ENCODE measurements around the gene RPTOR.
"Not testable (repeated sequence)": the region's sequence is repeated elsewhere in the genome, so short reads cannot be mapped to it uniquely, and the experiment has no call there.

The RPTOR gene

GRCh38 chr17:80807882-80808281 lies 263.2 kb downstream of the RPTOR start:
- no peak for DNase-seq

- DNase-seq, result peak; percentile 38
Observed at GRCh38 chr17:80811181-80812105, 266.8 kb downstream of the RPTOR start.

- no peak for DNase-seq
Observed at GRCh38 chr17:80812362-80813088, 267.9 kb downstream of the RPTOR start.

- no peak for DNase-seq
Observed at GRCh38 chr17:80813318-80813717, 268.7 kb downstream of the RPTOR start.

- DNase-seq, result no peak
Observed at GRCh38 chr17:80814491-80814890, 269.9 kb downstream of the RPTOR start.

- DNase-seq, result no peak
Observed at GRCh38 chr17:80815151-80815681, 270.6 kb downstream of the RPTOR start.

GRCh38 chr17:80815718-80816117 lies 271.1 kb downstream of the RPTOR start:
- DNase-seq, result not testable (repeated sequence)

GRCh38 chr17:80816241-80817103 lies 271.8 kb downstream of the RPTOR start:
- no peak for DNase-seq

- no peak for DNase-seq
Observed at GRCh38 chr17:80817321-80817845, 272.7 kb downstream of the RPTOR start.

GRCh38 chr17:80817861-80818260 lies 273.2 kb downstream of the RPTOR start:
- no peak for DNase-seq

- no peak for DNase-seq
Observed at GRCh38 chr17:80818871-80819270, 274.2 kb downstream of the RPTOR start.

GRCh38 chr17:80819422-80820164 lies 275.0 kb downstream of the RPTOR start:
- DNase-seq, result no peak

GRCh38 chr17:80820331-80820730 lies 275.7 kb downstream of the RPTOR start:
- no peak for DNase-seq

- no peak for DNase-seq
Observed at GRCh38 chr17:80821546-80821945, 276.9 kb downstream of the RPTOR start.

GRCh38 chr17:80822021-80822699 lies 277.5 kb downstream of the RPTOR start:
- no peak for DNase-seq

- no peak for DNase-seq
Observed at GRCh38 chr17:80822700-80823410, 278.2 kb downstream of the RPTOR start.

- no peak for DNase-seq
Observed at GRCh38 chr17:80824549-80825470, 280.2 kb downstream of the RPTOR start.

GRCh38 chr17:80825471-80826345 lies 281.1 kb downstream of the RPTOR start:
- no peak for DNase-seq
